Nephron progenitor cell (in vitro differentiated cells): Measurements from ENCODE around the gene UBE2E1.

Source experiments
- DNase-seq: peaks from one replicate; pipeline ENCODE4 v3.0.0; 2021
- H3K27ac Mint-ChIP-seq: 2 replicates; pipeline ENCODE4 v1.8.0; 2021; ENCODE audit warnings: mild to moderate bottlenecking, moderate library complexity, mixed read lengths
- H3K27me3 Mint-ChIP-seq: 2 replicates; pipeline ENCODE4 v1.8.0; 2021; ENCODE audit warnings: mild to moderate bottlenecking, low read depth, mixed read lengths; ENCODE audit not compliant: poor library complexity
- H3K36me3 Mint-ChIP-seq: 2 replicates; pipeline ENCODE4 v1.8.0; 2021; ENCODE audit warnings: low read depth, mixed read lengths
- H3K4me1 Mint-ChIP-seq: 2 replicates; pipeline ENCODE4 v1.8.0; 2021; ENCODE audit warnings: mixed read lengths
- H3K4me3 Mint-ChIP-seq: 2 replicates; pipeline ENCODE4 v1.8.0; 2021; ENCODE audit warnings: mild to moderate bottlenecking, moderate library complexity, mixed read lengths
- H3K9me3 Mint-ChIP-seq: 2 replicates; pipeline ENCODE4 v1.8.0; 2021; ENCODE audit warnings: mild to moderate bottlenecking, moderate library complexity, mixed read lengths
- TF ChIP-seq, protein P1 (sequence below): fragments of 200-600 bp; sonication (generic); IDR thresholded peaks from 2 replicates; pipeline ENCODE4 v1.5.0; 2021; ENCODE audit warnings: antibody characterized with exemption

UBE2E1 gene

DNA sequence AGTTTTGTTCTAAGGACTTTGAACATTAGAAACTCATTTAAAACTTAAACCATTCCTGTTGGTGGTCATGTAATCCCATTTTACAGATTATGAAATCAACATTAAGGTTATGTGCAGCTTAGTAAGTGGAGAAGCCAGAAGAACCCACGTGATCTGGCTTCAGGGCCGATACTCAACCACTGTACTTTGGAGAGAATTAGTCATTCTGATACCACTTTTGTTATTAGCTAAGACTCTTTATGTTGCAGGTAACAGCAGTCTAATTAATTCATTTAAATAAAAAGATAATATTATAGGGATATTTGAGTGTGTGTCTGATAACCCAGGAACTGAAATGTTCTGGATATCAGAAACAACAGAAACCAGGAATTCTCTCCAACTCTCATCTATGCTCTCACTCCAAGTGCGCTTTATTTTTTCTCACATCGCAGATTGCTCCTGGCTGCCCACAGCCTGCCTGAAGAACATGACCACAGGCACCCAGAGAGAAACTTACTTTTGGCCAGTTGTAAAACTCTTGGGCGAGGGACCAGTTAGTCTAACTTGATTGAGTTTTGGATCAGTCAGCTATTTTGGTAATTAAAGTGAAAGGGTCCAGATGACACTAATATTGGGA is 25.2 kb downstream of the UBE2E1 start:
- Mint-ChIP-seq H3K9me3 (no peaks in the 10 kb centered on the region), H3K27me3 (no peaks in the 10 kb centered on the region), H3K27ac (peak overlapping the region; percentile 93), H3K4me1 (peaks cover 40% of the 10 kb centered on the region), H3K36me3 (no peaks in the 10 kb centered on the region), H3K4me3 (no peak overlapping the region)
- TF ChIP-seq, protein P1, sequence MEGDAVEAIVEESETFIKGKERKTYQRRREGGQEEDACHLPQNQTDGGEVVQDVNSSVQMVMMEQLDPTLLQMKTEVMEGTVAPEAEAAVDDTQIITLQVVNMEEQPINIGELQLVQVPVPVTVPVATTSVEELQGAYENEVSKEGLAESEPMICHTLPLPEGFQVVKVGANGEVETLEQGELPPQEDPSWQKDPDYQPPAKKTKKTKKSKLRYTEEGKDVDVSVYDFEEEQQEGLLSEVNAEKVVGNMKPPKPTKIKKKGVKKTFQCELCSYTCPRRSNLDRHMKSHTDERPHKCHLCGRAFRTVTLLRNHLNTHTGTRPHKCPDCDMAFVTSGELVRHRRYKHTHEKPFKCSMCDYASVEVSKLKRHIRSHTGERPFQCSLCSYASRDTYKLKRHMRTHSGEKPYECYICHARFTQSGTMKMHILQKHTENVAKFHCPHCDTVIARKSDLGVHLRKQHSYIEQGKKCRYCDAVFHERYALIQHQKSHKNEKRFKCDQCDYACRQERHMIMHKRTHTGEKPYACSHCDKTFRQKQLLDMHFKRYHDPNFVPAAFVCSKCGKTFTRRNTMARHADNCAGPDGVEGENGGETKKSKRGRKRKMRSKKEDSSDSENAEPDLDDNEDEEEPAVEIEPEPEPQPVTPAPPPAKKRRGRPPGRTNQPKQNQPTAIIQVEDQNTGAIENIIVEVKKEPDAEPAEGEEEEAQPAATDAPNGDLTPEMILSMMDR, result no peak
- no peak for DNase-seq

DNA sequence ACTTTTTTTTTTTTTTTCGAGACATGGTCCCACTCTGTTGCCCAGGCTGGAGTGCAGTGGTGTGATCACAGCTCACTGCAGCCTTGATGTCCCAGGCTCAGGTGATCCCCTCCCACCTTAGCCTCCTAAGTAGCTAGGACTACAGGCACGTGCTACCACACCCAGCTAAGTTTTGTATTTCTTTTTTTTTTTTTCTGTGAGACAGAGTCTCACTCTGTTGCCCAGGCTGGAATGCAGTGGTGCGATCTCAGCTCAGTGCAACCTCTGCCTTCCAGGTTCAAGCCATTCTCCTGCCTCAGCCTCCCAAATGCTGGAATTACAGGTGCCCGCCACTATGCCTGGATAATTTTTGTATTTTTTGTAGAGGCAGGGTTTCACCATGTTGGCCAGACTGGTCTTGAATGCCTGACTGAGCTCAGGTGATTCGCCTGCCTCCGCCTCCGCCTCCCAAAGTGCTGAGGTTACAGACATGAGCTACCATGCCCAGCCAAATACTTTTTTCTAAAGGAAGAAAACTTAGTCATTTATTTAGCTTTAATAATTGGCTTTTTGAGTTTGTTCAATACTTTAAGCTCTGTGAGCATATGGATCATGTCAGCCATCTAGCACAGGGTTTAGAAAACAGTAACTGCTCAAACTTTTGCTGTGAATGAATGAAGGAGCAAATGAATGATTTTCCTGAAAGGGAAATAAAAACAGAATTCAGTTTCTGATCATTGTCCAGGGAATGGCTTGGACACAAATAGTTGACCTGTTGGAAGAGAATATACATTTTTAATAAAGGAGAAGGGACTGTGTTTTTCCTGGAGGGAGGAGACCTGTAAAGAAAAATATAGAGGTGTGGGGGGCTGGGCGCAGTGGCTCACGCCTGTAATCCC is 26.0 kb downstream of the UBE2E1 start:
- Mint-ChIP-seq H3K27me3 (no peaks in the 10 kb centered on the region), H3K27ac (peak overlapping the region; percentile 93), H3K36me3 (no peaks in the 10 kb centered on the region), H3K4me3 (no peak overlapping the region), H3K9me3 (no peaks in the 10 kb centered on the region), H3K4me1 (peaks cover 43% of the 10 kb centered on the region)
- DNase-seq, result no peak
- TF ChIP-seq, protein P1, result no peak

DNA sequence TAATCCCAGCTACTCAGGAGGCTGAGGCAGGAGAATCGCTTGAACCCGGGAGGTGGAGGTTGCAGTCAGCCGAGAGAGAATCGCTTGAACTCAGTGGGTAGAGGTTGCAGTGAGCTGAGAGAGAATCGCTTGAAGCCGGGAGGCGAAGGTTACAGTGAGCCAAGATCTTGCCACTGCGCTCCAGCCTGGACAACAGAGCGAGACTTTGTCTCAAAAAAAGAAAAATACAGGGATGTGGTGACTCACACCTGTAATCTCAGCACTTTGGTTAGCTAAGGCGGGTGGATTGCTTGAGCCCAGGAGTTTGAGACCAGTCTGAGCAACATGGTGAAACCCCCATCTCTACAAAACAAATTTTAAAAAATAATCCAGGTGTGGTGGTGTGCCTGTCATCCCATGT is 26.8 kb downstream of the UBE2E1 start:
- Mint-ChIP-seq H3K27ac (peak overlapping the region; percentile 45), H3K9me3 (no peaks in the 10 kb centered on the region), H3K4me1 (peaks cover 47% of the 10 kb centered on the region), H3K27me3 (no peaks in the 10 kb centered on the region), H3K36me3 (peaks cover 2% of the 10 kb centered on the region), H3K4me3 (no peak overlapping the region)
- TF ChIP-seq, protein P1, result no peak
- DNase-seq, result no peak

DNA sequence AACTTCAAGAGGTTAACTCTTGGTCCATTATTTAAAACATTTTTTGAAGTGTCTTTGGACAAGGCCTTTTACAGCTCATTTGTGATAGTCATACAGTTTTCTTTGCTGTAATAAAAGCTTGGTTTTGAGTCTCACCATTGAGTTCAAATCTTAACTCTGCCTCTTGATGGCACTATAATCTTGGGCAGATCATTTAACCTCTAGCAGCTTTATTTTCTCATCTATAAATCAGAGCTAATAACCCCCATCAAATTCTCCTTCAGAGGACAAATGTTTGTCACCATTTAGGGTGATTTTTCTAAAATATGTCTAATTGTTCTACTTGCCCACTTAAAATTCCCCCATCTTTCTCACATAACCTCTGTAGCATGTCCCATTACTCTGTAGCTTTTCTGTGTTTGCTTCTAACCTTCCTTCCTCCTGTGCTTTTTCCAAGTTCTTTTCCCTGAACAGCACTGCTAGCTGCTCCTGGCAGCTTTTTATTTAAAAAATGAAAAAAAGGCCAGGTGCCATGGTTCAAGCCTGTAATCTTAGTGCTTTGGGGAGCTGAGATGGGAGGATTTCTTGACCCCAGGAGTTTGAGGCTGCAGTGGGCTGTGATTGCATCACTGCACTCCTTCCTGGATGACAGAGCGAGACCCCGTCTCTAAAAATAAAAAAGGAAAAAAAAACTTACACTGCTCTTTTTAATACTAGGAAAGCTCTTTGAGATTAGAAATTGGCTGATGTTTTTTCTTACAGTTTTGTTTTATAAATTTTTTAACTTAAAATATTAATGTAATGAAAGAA is 28.5 kb downstream of the UBE2E1 start:
- no peak overlapping the region for H3K4me3 Mint-ChIP-seq
- no peaks in the 10 kb centered on the region for H3K9me3 Mint-ChIP-seq
- no peak for DNase-seq
- H3K27me3 Mint-ChIP-seq, result no peaks in the 10 kb centered on the region
- peaks cover 5% of the 10 kb centered on the region for H3K36me3 Mint-ChIP-seq
- H3K4me1 Mint-ChIP-seq, result peaks cover 47% of the 10 kb centered on the region
- TF ChIP-seq, protein P1, result peak; percentile 13
- H3K27ac Mint-ChIP-seq, result peak overlapping the region; percentile 6

- Mint-ChIP-seq H3K4me1 (peaks cover 49% of the 10 kb centered on the region), H3K4me3 (no peak overlapping the region), H3K36me3 (peaks cover 11% of the 10 kb centered on the region), H3K27ac (peak overlapping the region; percentile 40), H3K9me3 (no peaks in the 10 kb centered on the region), H3K27me3 (no peaks in the 10 kb centered on the region)
- DNase-seq, result no peak
- TF ChIP-seq, protein P1, result no peak
Measured at GRCh38 chr3:23835087-23835486, 29.3 kb downstream of the UBE2E1 start.
